ENCODE results near the gene SOBP.

GRCh38 chr6:107603006-107603370, 113.1 kb downstream of the SOBP start:
- no peak for TF ChIP-seq CTCF (IDR thresholded peaks at IDR 0.05)
- no peak for TF ChIP-seq EZH2 (IDR thresholded peaks at IDR 0.05; ENCODE audit: borderline replicate concordance, insufficient read depth, low read depth, low read length, poor library complexity, severe bottlenecking)
